ENCODE measurements around the gene SIDT2.

GRCh38 chr11:117188620-117189081 lies 10.1 kb downstream of the SIDT2 start:
- TF ChIP-seq CTCF (IDR thresholded peaks at IDR 0.05; ENCODE audit: low read depth, low read length) (no peak), POLR2A (IDR thresholded peaks at IDR 0.05; ENCODE audit: extremely low read depth, insufficient read length) (no peak), MAX (IDR thresholded peaks at IDR 0.05; ENCODE audit: low read depth, low read length) (no peak)
